Esophagus squamous epithelium (tissue), 4 donors: ENCODE results near the gene RIBC2.
A peak's percentile ranks its signal among the peaks of the same experiment; 100 is the strongest.

Experiments
- POLR2A ChIP-seq, 4 donors: fragments of 450-650 bp; IDR thresholded peaks; one replicate each; pipeline ENCODE4 v1.6.1; 2017; ENCODE audit warnings: antibody characterized with exemption in 4 of 4, mild to moderate bottlenecking in 4 of 4, moderate library complexity in 3 of 4
- TF ChIP-seq, protein P1 (sequence below), 6 experiments: fragments of 450-650 bp in 4 of 6; fragments of 200-600 bp in 2 of 6; sonication (generic) in 2 of 6; IDR thresholded peaks; one replicate each; pipeline ENCODE4 v1.5.1; 2016 to 2019; ENCODE audit warnings: antibody characterized with exemption in 6 of 6, mild to moderate bottlenecking in 4 of 6, moderate library complexity in 4 of 6

DNA sequence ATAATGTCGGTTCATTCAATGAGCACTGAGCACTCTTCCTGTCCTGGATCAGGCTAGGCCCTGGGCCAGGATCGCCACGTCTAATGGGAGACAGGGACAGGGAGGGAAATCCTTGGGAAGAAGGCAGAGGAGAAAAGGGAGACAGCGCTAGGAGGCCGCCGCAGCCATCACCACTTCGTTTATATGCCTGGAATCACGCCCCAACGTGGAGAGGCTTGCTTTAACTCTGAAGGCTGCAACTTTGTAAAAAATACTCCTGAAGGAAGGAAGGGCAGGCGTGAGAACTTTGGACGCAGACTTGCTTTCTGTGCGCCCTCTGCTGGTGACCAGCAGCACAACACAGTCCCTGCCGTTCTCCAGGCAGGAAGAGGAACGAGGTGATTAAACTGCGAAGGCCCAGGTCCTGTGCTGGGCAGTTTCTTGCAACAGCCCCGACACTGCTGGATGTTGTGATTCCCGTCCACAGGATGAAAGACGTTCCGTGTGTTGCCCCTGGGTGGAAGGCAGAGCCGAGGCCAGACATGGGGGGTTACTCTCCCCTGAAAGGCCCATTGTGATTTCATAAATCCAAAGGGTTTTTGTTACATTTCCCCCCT is 22.1 kb downstream of the RIBC2 start:
- TF ChIP-seq, protein P1, sequence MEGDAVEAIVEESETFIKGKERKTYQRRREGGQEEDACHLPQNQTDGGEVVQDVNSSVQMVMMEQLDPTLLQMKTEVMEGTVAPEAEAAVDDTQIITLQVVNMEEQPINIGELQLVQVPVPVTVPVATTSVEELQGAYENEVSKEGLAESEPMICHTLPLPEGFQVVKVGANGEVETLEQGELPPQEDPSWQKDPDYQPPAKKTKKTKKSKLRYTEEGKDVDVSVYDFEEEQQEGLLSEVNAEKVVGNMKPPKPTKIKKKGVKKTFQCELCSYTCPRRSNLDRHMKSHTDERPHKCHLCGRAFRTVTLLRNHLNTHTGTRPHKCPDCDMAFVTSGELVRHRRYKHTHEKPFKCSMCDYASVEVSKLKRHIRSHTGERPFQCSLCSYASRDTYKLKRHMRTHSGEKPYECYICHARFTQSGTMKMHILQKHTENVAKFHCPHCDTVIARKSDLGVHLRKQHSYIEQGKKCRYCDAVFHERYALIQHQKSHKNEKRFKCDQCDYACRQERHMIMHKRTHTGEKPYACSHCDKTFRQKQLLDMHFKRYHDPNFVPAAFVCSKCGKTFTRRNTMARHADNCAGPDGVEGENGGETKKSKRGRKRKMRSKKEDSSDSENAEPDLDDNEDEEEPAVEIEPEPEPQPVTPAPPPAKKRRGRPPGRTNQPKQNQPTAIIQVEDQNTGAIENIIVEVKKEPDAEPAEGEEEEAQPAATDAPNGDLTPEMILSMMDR (IDR thresholded peaks at IDR 0.05): peak; percentile 96 to 99 (median 97)
- TF ChIP-seq POLR2A (IDR thresholded peaks at IDR 0.05): no peak
